ENCODE measurements around the gene CFAP97D1.
A peak's percentile ranks its signal among the peaks of the same experiment; 100 is the strongest.

Gene CFAP97D1

GRCh38 chr17:43830510-43831140 lies 50.4 kb downstream of the CFAP97D1 start:
- no peak for DNase-seq

- DNase-seq = no peak
Measured at GRCh38 chr17:43831633-43832032, 51.4 kb downstream of the CFAP97D1 start.

GRCh38 chr17:43832168-43832975 lies 52.1 kb downstream of the CFAP97D1 start:
- peak in 1 of 2 experiments; percentile 29 for DNase-seq

GRCh38 chr17:43832976-43833829 lies 53.0 kb downstream of the CFAP97D1 start, which contains the start of gene MPP3:
Gene MPP3 (minus strand): TSS chr17:43833146. CDS start chr17:43831906, 1,240 bp downstream.
- DNase-seq = peak; percentile 37 to 68

- peak in 1 of 2 experiments; percentile 10 for DNase-seq
Measured at GRCh38 chr17:43834106-43834505, 53.9 kb downstream of the CFAP97D1 start.

All from NCI-H524 (cell line).